Effector memory CD4-positive, alpha-beta T cell (primary cell): Measurements from ENCODE around the gene UBXN11.

Experiments used
- DNase-seq, 3 donors: peaks; one replicate each; pipeline ENCODE4 v3.0.0-alpha.2; 2020
- H3K27ac ChIP-seq: 2 replicates; pipeline ENCODE4 v1.7.0; 2013; ENCODE audit warnings: mild to moderate bottlenecking, low read length, moderate library complexity; ENCODE audit not compliant: insufficient read depth, poor library complexity, severe bottlenecking
- H3K27me3 ChIP-seq: replicated peaks from 2 replicates; pipeline ENCODE4 v1.7.0; 2013; ENCODE audit warnings: mild to moderate bottlenecking, low read length; ENCODE audit not compliant: insufficient read depth, control insufficient read depth, poor library complexity, severe bottlenecking
- H3K36me3 ChIP-seq: 2 replicates; pipeline ENCODE4 v1.7.0; 2013; ENCODE audit warnings: mild to moderate bottlenecking, low read length, moderate library complexity; ENCODE audit not compliant: control insufficient read depth, insufficient read depth
- H3K4me1 ChIP-seq: 2 replicates; pipeline ENCODE4 v1.7.0; 2013; ENCODE audit warnings: low read length, mild to moderate bottlenecking; ENCODE audit not compliant: control insufficient read depth, insufficient read depth, poor library complexity, severe bottlenecking
- H3K4me3 ChIP-seq: 2 replicates; pipeline ENCODE4 v1.7.0; 2013; ENCODE audit warnings: low read length, low read depth, mild to moderate bottlenecking; ENCODE audit not compliant: insufficient read depth, poor library complexity, severe bottlenecking
- H3K9me3 ChIP-seq: 2 replicates; pipeline ENCODE4 v1.7.0; 2013; ENCODE audit warnings: mild to moderate bottlenecking, low read length, moderate library complexity; ENCODE audit not compliant: control insufficient read depth

Gene UBXN11

GRCh38 chr1:26350343-26350700 is 43.9 kb upstream of the UBXN11 start:
- Histone ChIP-seq H3K4me1 (no peaks in the 10 kb centered on the region), H3K9me3 (no peaks in the 10 kb centered on the region), H3K36me3 (no peaks in the 10 kb centered on the region), H3K4me3 (no peak overlapping the region), H3K27me3 (no peaks in the 10 kb centered on the region), H3K27ac (no peak overlapping the region)
- DNase-seq, result no peak

GRCh38 chr1:26349877-26350244 is 43.4 kb upstream of the UBXN11 start:
- H3K4me3 ChIP-seq, result no peak overlapping the region
- H3K27me3 ChIP-seq, result no peaks in the 10 kb centered on the region
- H3K36me3 ChIP-seq, result no peaks in the 10 kb centered on the region
- H3K9me3 ChIP-seq, result no peaks in the 10 kb centered on the region
- no peaks in the 10 kb centered on the region for H3K4me1 ChIP-seq
- H3K27ac ChIP-seq, result no peak overlapping the region
- no peak for DNase-seq

GRCh38 chr1:26349188-26349876 is 42.9 kb upstream of the UBXN11 start:
- Histone ChIP-seq H3K27ac (no peak overlapping the region), H3K36me3 (no peaks in the 10 kb centered on the region), H3K27me3 (no peaks in the 10 kb centered on the region), H3K4me3 (no peak overlapping the region), H3K9me3 (no peaks in the 10 kb centered on the region), H3K4me1 (no peaks in the 10 kb centered on the region)
- DNase-seq, result no peak

DNA sequence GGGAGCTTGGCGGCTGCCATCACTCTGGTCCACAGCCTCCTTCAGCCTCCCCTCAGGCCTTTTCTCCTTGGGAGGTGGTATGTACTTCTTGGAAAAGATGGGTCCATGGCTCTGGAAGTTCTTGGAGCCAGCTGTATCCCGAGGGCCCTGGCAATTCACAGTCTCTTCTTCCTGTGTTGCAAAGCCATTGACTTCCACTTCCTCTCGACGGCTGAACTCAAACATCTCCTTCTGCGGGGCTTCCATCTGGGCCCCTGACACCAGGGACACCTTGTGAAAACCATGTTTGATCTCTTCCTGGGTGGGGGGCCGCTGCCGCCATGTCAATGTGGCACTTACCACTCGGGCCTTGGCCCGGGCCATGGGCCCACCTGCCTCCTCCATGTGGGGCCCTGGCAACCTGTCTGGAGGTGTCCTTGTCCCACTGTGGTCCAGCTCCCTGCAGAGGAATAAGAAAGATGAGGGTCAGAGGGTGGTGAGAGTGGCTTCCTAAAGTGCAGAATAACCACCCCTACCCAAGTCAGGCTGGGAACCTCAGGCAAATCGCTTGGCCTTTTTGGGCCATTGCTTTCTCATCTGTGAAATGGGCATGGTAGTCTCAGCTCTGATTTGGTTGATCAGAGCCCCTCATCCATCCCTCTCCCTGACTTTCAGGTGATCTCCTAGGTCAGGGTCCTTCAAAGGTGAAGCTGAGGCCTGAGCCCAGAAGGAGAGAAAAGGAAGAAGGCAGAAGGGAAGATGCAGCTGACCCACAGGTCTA is 40.0 kb upstream of the UBXN11 start:
- H3K4me1 ChIP-seq, result no peaks in the 10 kb centered on the region
- H3K27me3 ChIP-seq, result no peaks in the 10 kb centered on the region
- H3K9me3 ChIP-seq, result no peaks in the 10 kb centered on the region
- H3K27ac ChIP-seq, result no peak overlapping the region
- DNase-seq, result no peak
- no peak overlapping the region for H3K4me3 ChIP-seq
- H3K36me3 ChIP-seq, result no peaks in the 10 kb centered on the region

- DNase-seq, result no peak
- H3K27me3 ChIP-seq, result no peaks in the 10 kb centered on the region
- no peaks in the 10 kb centered on the region for H3K4me1 ChIP-seq
- H3K4me3 ChIP-seq, result no peak overlapping the region
- H3K9me3 ChIP-seq, result no peaks in the 10 kb centered on the region
- H3K27ac ChIP-seq, result no peak overlapping the region
- H3K36me3 ChIP-seq, result no peaks in the 10 kb centered on the region
These were observed 39.3 kb upstream of the UBXN11 start for GRCh38 chr1:26345718-26346117.

DNA sequence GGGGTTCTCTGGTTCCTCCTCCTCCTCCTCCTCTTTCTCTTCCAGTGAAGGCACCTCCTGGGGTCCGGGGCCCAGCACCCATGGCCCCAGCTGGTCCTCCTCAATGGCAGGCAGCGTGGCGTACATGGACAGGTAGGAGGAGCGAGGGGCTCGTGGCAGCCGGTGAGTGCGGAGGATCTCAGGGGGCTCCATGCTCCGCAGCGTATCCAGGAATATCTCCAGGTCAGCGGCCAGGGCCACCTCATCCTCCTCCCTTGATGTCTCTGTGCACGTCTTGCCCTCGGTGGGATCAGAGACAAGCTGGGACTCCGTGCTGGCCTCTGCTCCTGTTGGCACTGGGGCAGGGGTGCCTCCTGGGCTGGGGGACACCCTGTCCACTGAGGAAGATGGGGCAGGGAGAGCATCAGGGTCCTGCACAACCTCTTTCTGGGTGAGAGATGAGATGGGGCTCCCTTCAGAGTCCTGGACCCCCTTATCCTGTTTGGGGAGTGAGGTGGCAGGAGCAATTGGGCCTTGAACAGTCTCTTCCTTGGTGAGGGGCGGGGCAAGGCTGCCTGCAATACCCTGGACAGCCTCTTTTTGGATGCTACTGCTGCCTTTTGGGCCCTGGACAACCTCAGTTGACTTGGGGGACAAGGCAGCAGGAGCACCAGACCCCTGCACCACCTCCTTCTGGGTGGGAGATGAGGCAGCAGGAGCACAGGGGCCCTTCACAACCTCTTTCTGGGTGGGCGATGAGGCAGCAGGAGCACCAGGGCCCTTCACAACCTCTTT is 37.9 kb upstream of the UBXN11 start:
- Histone ChIP-seq H3K27ac (no peak overlapping the region), H3K4me3 (no peak overlapping the region), H3K36me3 (no peaks in the 10 kb centered on the region), H3K27me3 (no peaks in the 10 kb centered on the region), H3K9me3 (no peaks in the 10 kb centered on the region), H3K4me1 (no peaks in the 10 kb centered on the region)
- DNase-seq, result no peak

GRCh38 chr1:26340047-26340481 is 33.6 kb upstream of the UBXN11 start:
- no peaks in the 10 kb centered on the region for H3K27me3 ChIP-seq

DNA sequence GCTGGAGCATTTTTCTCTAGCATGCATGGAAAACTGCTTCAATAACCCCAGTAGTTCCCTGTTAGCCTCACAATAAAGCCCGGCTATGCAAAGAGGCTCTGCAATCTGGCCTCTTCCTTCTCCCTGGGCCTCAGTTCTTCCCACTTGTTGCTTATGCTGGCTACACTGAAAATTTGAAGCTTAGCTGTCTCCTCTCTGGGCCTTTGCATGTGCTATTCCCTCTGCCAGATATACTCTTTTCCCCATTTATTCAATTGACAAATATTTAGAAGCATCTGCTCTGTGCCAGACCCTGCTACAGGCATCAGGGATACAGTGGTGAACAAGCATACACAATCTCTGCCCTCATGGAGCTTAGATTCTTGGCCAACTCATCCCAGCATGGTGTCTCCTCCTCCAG is 32.2 kb upstream of the UBXN11 start:
- H3K27me3 ChIP-seq, result no peaks in the 10 kb centered on the region
- peaks cover 13% of the 10 kb centered on the region for H3K4me1 ChIP-seq
- H3K4me3 ChIP-seq, result no peak overlapping the region
- no peak for DNase-seq
- H3K9me3 ChIP-seq, result no peaks in the 10 kb centered on the region
- H3K36me3 ChIP-seq, result no peaks in the 10 kb centered on the region
- H3K27ac ChIP-seq, result no peak overlapping the region

More at GRCh38 chr1:26340047-26340481, 33.6 kb upstream of the UBXN11 start:
- Histone ChIP-seq H3K27ac (no peak overlapping the region), H3K36me3 (no peaks in the 10 kb centered on the region), H3K4me1 (peaks cover 13% of the 10 kb centered on the region), H3K9me3 (no peaks in the 10 kb centered on the region), H3K4me3 (no peak overlapping the region)
- no peak for DNase-seq

- DNase-seq, result no peak
- Histone ChIP-seq H3K4me1 (peaks cover 13% of the 10 kb centered on the region), H3K9me3 (no peaks in the 10 kb centered on the region), H3K27ac (no peak overlapping the region), H3K4me3 (no peak overlapping the region), H3K27me3 (no peaks in the 10 kb centered on the region), H3K36me3 (no peaks in the 10 kb centered on the region)
These were observed 31.2 kb upstream of the UBXN11 start for GRCh38 chr1:26337625-26338024.

DNA sequence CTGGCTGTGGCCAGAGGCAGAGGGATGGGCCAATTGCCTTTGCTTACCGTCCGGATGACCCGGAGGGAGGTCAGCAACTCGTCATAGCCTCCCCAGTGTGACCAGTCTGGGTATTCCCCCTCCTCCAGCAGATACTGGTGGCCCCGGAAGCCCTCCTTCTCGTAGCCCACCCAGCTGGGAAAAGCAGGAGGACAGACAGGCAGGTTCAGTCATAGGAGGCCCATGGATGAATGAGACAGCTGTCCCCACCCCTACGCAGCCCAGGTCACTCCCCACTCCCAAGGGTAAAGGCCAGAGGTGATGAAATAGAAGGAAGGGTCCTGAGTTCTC is 30.7 kb upstream of the UBXN11 start:
- Histone ChIP-seq H3K9me3 (no peaks in the 10 kb centered on the region), H3K27ac (no peak overlapping the region)

More for the DNA sequence above, 30.7 kb upstream of the UBXN11 start:
- H3K4me1 ChIP-seq, result peaks cover 13% of the 10 kb centered on the region
- DNase-seq, result no peak
- no peaks in the 10 kb centered on the region for H3K36me3 ChIP-seq
- no peak overlapping the region for H3K4me3 ChIP-seq
- H3K27me3 ChIP-seq, result no peaks in the 10 kb centered on the region
